H9 (cell line): ENCODE data around the gene ATP4A. TPM values are rescaled to one million over a fixed set of nuclear protein-coding genes. Genes with fewer than 3 reads are reported as not detected.

Experiments
- DNase-seq: peaks from one replicate; pipeline ENCODE4 v3.0.0-alpha.2; 2017
- H2AFZ ChIP-seq: one replicate; pipeline ENCODE4 v1.6.1; 2013; ENCODE audit warnings: mild to moderate bottlenecking, low read length, control low read depth, moderate library complexity
- H2AK5ac ChIP-seq: 2 replicates; pipeline ENCODE4 v1.6.1; 2013; ENCODE audit warnings: low read length, control low read depth, mixed read lengths; ENCODE audit not compliant: insufficient read length
- H2BK120ac ChIP-seq: one replicate; pipeline ENCODE4 v1.6.1; 2013; ENCODE audit warnings: low read depth, mild to moderate bottlenecking, low read length, control low read depth, inconsistent platforms; ENCODE audit not compliant: poor library complexity, severe bottlenecking
- H2BK12ac ChIP-seq: 2 replicates; pipeline ENCODE4 v1.6.1; 2013; ENCODE audit warnings: low read length, control low read depth, mixed read lengths, low read depth; ENCODE audit not compliant: insufficient read length
- H2BK15ac ChIP-seq: 2 replicates; pipeline ENCODE4 v1.6.1; 2013; ENCODE audit warnings: low read depth, low read length, control low read depth
- H2BK20ac ChIP-seq: one replicate; pipeline ENCODE4 v1.6.1; 2013; ENCODE audit warnings: low read depth, mild to moderate bottlenecking, low read length, control low read depth, inconsistent platforms; ENCODE audit not compliant: poor library complexity, severe bottlenecking
- H2BK5ac ChIP-seq: 2 replicates; pipeline ENCODE4 v1.6.1; 2013; ENCODE audit warnings: low read length, control low read depth, mixed read lengths; ENCODE audit not compliant: insufficient read length
- H3K14ac ChIP-seq: 2 replicates; pipeline ENCODE4 v1.6.1; 2013; ENCODE audit warnings: low read length, control low read depth; ENCODE audit not compliant: insufficient read depth
- H3K18ac ChIP-seq: 2 replicates; pipeline ENCODE4 v1.6.1; 2013; ENCODE audit warnings: low read depth, mild to moderate bottlenecking, mixed read lengths, low read length, control low read depth; ENCODE audit not compliant: insufficient read length
- H3K23ac ChIP-seq: 2 replicates; pipeline ENCODE4 v1.6.1; 2013; ENCODE audit warnings: low read length, control low read depth, mixed read lengths, low read depth; ENCODE audit not compliant: insufficient read length
- H3K23me2 ChIP-seq: 2 replicates; pipeline ENCODE4 v1.6.1; 2013; ENCODE audit warnings: low read depth, mild to moderate bottlenecking, mixed read lengths, low read length, control low read depth; ENCODE audit not compliant: insufficient read length, poor library complexity, severe bottlenecking
- H3K27ac ChIP-seq: 2 replicates; pipeline ENCODE4 v1.5.1; 2013; ENCODE audit warnings: low read length, control low read depth, mixed read lengths, low read depth; ENCODE audit not compliant: insufficient read length
- H3K27me3 ChIP-seq: 2 replicates; pipeline ENCODE4 v1.6.1; 2013; ENCODE audit warnings: low read length, control low read depth, inconsistent platforms; ENCODE audit not compliant: insufficient read depth
- H3K4ac ChIP-seq: 2 replicates; pipeline ENCODE4 v1.6.1; 2013; ENCODE audit warnings: low read depth, mild to moderate bottlenecking, control low read depth, inconsistent platforms, low read length, moderate library complexity
- H3K4me1 ChIP-seq: 2 replicates; pipeline ENCODE4 v1.6.1; 2013; ENCODE audit warnings: low read length, control low read depth, inconsistent platforms; ENCODE audit not compliant: insufficient read depth
- H3K4me2 ChIP-seq: 2 replicates; pipeline ENCODE4 v1.6.1; 2013; ENCODE audit warnings: low read length, control low read depth, mixed read lengths; ENCODE audit not compliant: insufficient read length, insufficient read depth
- H3K56ac ChIP-seq: 2 replicates; pipeline ENCODE4 v1.6.1; 2013; ENCODE audit warnings: low read depth, mild to moderate bottlenecking, mixed read lengths, low read length, control low read depth; ENCODE audit not compliant: insufficient read length
- H3K79me1 ChIP-seq: 2 replicates; pipeline ENCODE4 v1.6.1; 2013; ENCODE audit warnings: low read depth, mild to moderate bottlenecking, moderate library complexity, low read length, control low read depth, inconsistent platforms; ENCODE audit not compliant: insufficient read depth, poor library complexity, severe bottlenecking
- H3K79me2 ChIP-seq: 2 replicates; pipeline ENCODE4 v1.6.1; 2013; ENCODE audit warnings: low read length, control low read depth, inconsistent platforms; ENCODE audit not compliant: insufficient read depth
- H3K9ac ChIP-seq: 2 replicates; pipeline ENCODE4 v1.6.1; 2013; ENCODE audit warnings: low read length, control low read depth, mixed read lengths; ENCODE audit not compliant: insufficient read length; ENCODE audit errors: extremely low read depth
- H3K9me3 ChIP-seq: one replicate; pipeline ENCODE4 v1.6.1; 2013; ENCODE audit warnings: low read depth, low read length, inconsistent platforms; ENCODE audit not compliant: control insufficient read depth
- H3T11ph ChIP-seq: one replicate; pipeline ENCODE4 v1.6.1; 2013; ENCODE audit warnings: mild to moderate bottlenecking, low read length, control low read depth, inconsistent platforms
- H4K20me1 ChIP-seq: one replicate; pipeline ENCODE4 v1.6.1; 2013; ENCODE audit not compliant: control insufficient read depth, insufficient read length, insufficient read depth
- H4K5ac ChIP-seq: 2 replicates; pipeline ENCODE4 v1.6.1; 2013; ENCODE audit warnings: low read depth, mild to moderate bottlenecking, mixed read lengths, low read length, control low read depth; ENCODE audit not compliant: insufficient read length
- H4K8ac ChIP-seq: replicated peaks from 2 replicates; pipeline ENCODE4 v1.6.1; 2013; ENCODE audit warnings: low read length, control low read depth, mixed read lengths, low read depth; ENCODE audit not compliant: insufficient read length
- H4K91ac ChIP-seq: 2 replicates; pipeline ENCODE4 v1.6.1; 2013; ENCODE audit warnings: low read depth, mild to moderate bottlenecking, moderate library complexity, mixed read lengths, low read length, control low read depth; ENCODE audit not compliant: insufficient read length
- H3K27ac Mint-ChIP-seq, 3 experiments: 2 replicates in 2 of 3; 3 replicates in 1 of 3; pipeline ENCODE4 v1.8.0; 2020 to 2021; ENCODE audit warnings: mixed read lengths in 3 of 3, mild to moderate bottlenecking in 1 of 3, moderate library complexity in 1 of 3
- H3K27me3 Mint-ChIP-seq: 2 replicates; pipeline ENCODE4 v1.8.0; 2021; ENCODE audit warnings: low read depth, mild to moderate bottlenecking, moderate library complexity, mixed read lengths
- H3K36me3 Mint-ChIP-seq, 3 experiments: 2 replicates in 2 of 3; 3 replicates in 1 of 3; pipeline ENCODE4 v1.8.0; 2020 to 2021; ENCODE audit warnings: low read depth in 3 of 3, mixed read lengths in 3 of 3; ENCODE audit not compliant: insufficient read depth in 1 of 3
- H3K4me1 Mint-ChIP-seq, 2 experiments: 2 replicates each; pipeline ENCODE4 v1.8.0; 2020; ENCODE audit warnings: mixed read lengths in 2 of 2
- H3K4me3 Mint-ChIP-seq, 2 experiments: 2 replicates in 1 of 2; 3 replicates in 1 of 2; pipeline ENCODE4 v1.8.0; 2020 to 2021; ENCODE audit warnings: mild to moderate bottlenecking in 2 of 2, mixed read lengths in 2 of 2, moderate library complexity in 1 of 2
- H3K9me3 Mint-ChIP-seq, 2 experiments: 2 replicates in 1 of 2; 3 replicates in 1 of 2; pipeline ENCODE4 v1.8.0; 2020; ENCODE audit warnings: mild to moderate bottlenecking in 2 of 2, mixed read lengths in 2 of 2, moderate library complexity in 1 of 2
- CTCF ChIP-seq: fragments of 200-600 bp; sonication (generic); conservative IDR thresholded peaks from 3 replicates; pipeline ENCODE4 v1.8.0; 2021; ENCODE audit warnings: antibody characterized with exemption, mild to moderate bottlenecking
- WGBS: extraction: QIAGEN DNeasy Blood & Tissue Kit; methylation state at CpG from one replicate; pipeline ENCODE4 v1.1.7; 2013; ENCODE audit warnings: missing lambda C conversion rate, low lambda C conversion rate, mixed read lengths; ENCODE audit not compliant: insufficient read length; ENCODE audit errors: extremely low coverage; 5-methylcytosine and 5-hydroxymethylcytosine counted together
- total RNA-seq: library from RNA; stranded (reverse); gene quantifications from 2 replicates; pipeline ENCODE4 v1.2.1, GENCODE V29; 2021

Gene ATP4A
- total RNA-seq, 1 experiment from 2014 or later, result 0.24 TPM

GRCh38 chr19:35549879-35550523 lies 13.5 kb downstream of the ATP4A start:
- Histone ChIP-seq H2AFZ (no peak overlapping the region), H3K18ac (no peak overlapping the region)
- DNase-seq, result no peak

More at GRCh38 chr19:35549879-35550523, 13.5 kb downstream of the ATP4A start:
- no peak overlapping the region for H3K4ac ChIP-seq
- no peak overlapping the region for H2BK12ac ChIP-seq
- H3K23me2 ChIP-seq, result peaks cover 6% of the 10 kb centered on the region
- H3K56ac ChIP-seq, result no peak overlapping the region
- Mint-ChIP-seq H3K4me3 (no peak overlapping the region; a peak in 1 of 5 replicates), H3K36me3 (peaks cover 7 to 39% (median 19%) of the 10 kb centered on the region in 3 experiments; a peak in 6 of 7 replicates), H3K4me1 (peaks cover 17 to 20% of the 10 kb centered on the region in 2 experiments), H3K27ac (0 out of 7 replicates have a peak overlapping the region, but pooled peaks of 1 of the 3 experiments have one; percentile 71), H3K9me3 (no peaks in the 10 kb centered on the region), H3K27me3 (peaks cover 13% of the 10 kb centered on the region)
- no peak for TF ChIP-seq CTCF
- no peak overlapping the region for H2BK15ac ChIP-seq
- no peak overlapping the region for H2BK120ac ChIP-seq
- no peak overlapping the region for H3K14ac ChIP-seq
- H3K9me3 ChIP-seq, result no peaks in the 10 kb centered on the region
- H3K4me1 ChIP-seq, result no peaks in the 10 kb centered on the region
- H2BK20ac ChIP-seq, result no peak overlapping the region
- H2BK5ac ChIP-seq, result no peak overlapping the region
- H3K27ac ChIP-seq, result no peak overlapping the region
- no peak overlapping the region for H3T11ph ChIP-seq
- H3K27me3 ChIP-seq, result no peaks in the 10 kb centered on the region
- H4K5ac ChIP-seq, result no peak overlapping the region
- H3K4me2 ChIP-seq, result no peak overlapping the region
- no peak overlapping the region for H2AK5ac ChIP-seq
- H3K79me1 ChIP-seq, result no peaks in the 10 kb centered on the region
- H3K23ac ChIP-seq, result no peak overlapping the region
- H4K20me1 ChIP-seq, result no peaks in the 10 kb centered on the region
- H3K9ac ChIP-seq, result no peak overlapping the region
- H4K91ac ChIP-seq, result no peak overlapping the region
- no CpG with 5 or more reads among the region's 15 CpGs for WGBS
- no peak overlapping the region for H4K8ac ChIP-seq
- H3K79me2 ChIP-seq, result no peaks in the 10 kb centered on the region
